H54 (cell line): ENCODE results near the gene HERC3.
"Not testable (repeated sequence)": the region's sequence is repeated elsewhere in the genome, so short reads cannot be mapped to it uniquely, and the experiment has no call there.

Experiments
- DNase-seq: peaks from one replicate; pipeline ENCODE4 v3.0.0; 2011; ENCODE audit warnings: low spot score, mixed read lengths; ENCODE audit not compliant: insufficient read length
- FAIRE-seq: peaks from 3 replicates; lab custom pipeline; 2011; peaks lifted over from hg19 to GRCh38; lab: Jason Lieb, UNC
- POLR2A ChIP-seq: IDR thresholded peaks from 2 replicates; pipeline ENCODE4 v1.6.1; 2011; ENCODE audit warnings: low read depth, mild to moderate bottlenecking, low read length

HERC3 gene

GRCh38 chr4:88597970-88598660 is 5.8 kb downstream of the HERC3 start:
- TF ChIP-seq POLR2A, result no peak
- FAIRE-seq, result no peak

GRCh38 chr4:88599298-88599697 is 7.0 kb downstream of the HERC3 start:
- no peak for FAIRE-seq
- no peak for DNase-seq

More at GRCh38 chr4:88597970-88598660, 5.8 kb downstream of the HERC3 start:
- DNase-seq, result no peak

GRCh38 chr4:88599714-88600113 is 7.4 kb downstream of the HERC3 start:
- FAIRE-seq, result no peak
- no peak for DNase-seq
- TF ChIP-seq POLR2A, result no peak

More at GRCh38 chr4:88599298-88599697, 7.0 kb downstream of the HERC3 start:
- TF ChIP-seq POLR2A, result no peak

- FAIRE-seq, result no peak
- no peak for DNase-seq
- no peak for TF ChIP-seq POLR2A
These were observed 8.0 kb downstream of the HERC3 start for GRCh38 chr4:88600176-88600838.

GRCh38 chr4:88604978-88605678 is 12.8 kb downstream of the HERC3 start:
- DNase-seq, result no peak
- no peak for FAIRE-seq
- TF ChIP-seq POLR2A, result no peak

- FAIRE-seq (no peak), DNase-seq (no peak)
These were observed 13.5 kb downstream of the HERC3 start for GRCh38 chr4:88605736-88606135.

GRCh38 chr4:88606832-88607231 is 14.6 kb downstream of the HERC3 start:
- DNase-seq (no peak), FAIRE-seq (no peak)
- TF ChIP-seq POLR2A, result no peak

More at GRCh38 chr4:88605736-88606135, 13.5 kb downstream of the HERC3 start:
- TF ChIP-seq POLR2A, result no peak

- TF ChIP-seq POLR2A, result no peak
- no peak for FAIRE-seq
- DNase-seq, result no peak
These were observed 17.1 kb downstream of the HERC3 start for GRCh38 chr4:88609387-88609786.

GRCh38 chr4:88609794-88610193 is 17.5 kb downstream of the HERC3 start:
- DNase-seq, FAIRE-seq: not testable (repeated sequence)

GRCh38 chr4:88610771-88611170 is 18.5 kb downstream of the HERC3 start:
- DNase-seq (no peak), FAIRE-seq (no peak)
- TF ChIP-seq POLR2A, result no peak

- no peak for FAIRE-seq
- TF ChIP-seq POLR2A, result no peak
- no peak for DNase-seq
These were observed 21.2 kb downstream of the HERC3 start for GRCh38 chr4:88613417-88613875.

- TF ChIP-seq POLR2A, result no peak
- FAIRE-seq (no peak), DNase-seq (no peak)
These were observed 21.8 kb downstream of the HERC3 start for GRCh38 chr4:88614058-88614457.

GRCh38 chr4:88616275-88617150 is 24.2 kb downstream of the HERC3 start:
- peak; percentile 85 for FAIRE-seq
- TF ChIP-seq POLR2A, result no peak
- no peak for DNase-seq

GRCh38 chr4:88618782-88619485 is 26.7 kb downstream of the HERC3 start:
- no peak for DNase-seq
- no peak for TF ChIP-seq POLR2A
- no peak for FAIRE-seq
